Astrocyte of the cerebellum (primary cell): ENCODE measurements around the gene CACNA2D3.
A peak's percentile ranks its signal among the peaks of the same experiment; 100 is the strongest.

Experiments
- DNase-seq: peaks from one replicate; pipeline ENCODE4 v3.0.0-alpha.2; 2011; ENCODE audit warnings: low read depth
- H3K4me3 ChIP-seq: 2 replicates; pipeline ENCODE4 v1.5.1; 2011; ENCODE audit warnings: mild to moderate bottlenecking, low read depth, low read length, moderate library complexity
- in situ Hi-C: cut with HindIII; loops from 2 replicates; pipeline ENCODE4 v1.10.0; 2017; ENCODE audit warnings: low sequenced_read_pairs
- TF ChIP-seq, protein P1 (sequence below): IDR thresholded peaks from 2 replicates; pipeline ENCODE4 v1.5.1; 2012; ENCODE audit warnings: low read length, low read depth, moderate library complexity, mild to moderate bottlenecking; ENCODE audit errors: missing control alignments

The CACNA2D3 gene

DNA sequence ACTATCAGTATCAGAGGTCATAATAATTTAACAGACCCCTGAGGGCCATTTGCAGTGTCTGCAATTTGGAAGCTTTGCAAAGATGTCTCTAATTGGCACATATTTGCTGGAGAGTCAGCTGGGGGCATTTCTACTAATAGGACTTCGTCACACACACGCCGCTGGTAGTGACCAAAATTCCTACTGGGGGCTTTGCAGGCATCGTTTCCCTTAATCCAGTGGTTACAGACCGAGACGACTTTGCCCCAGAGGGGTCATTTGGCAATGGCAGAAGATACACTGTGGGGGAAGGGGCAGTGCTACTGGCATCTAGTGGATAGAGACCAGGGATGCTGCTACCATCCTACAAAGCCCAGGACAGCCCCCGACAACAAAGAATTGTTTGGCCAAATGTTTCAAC lies 956.5 kb downstream of the CACNA2D3 start:
- TF ChIP-seq, protein P1, sequence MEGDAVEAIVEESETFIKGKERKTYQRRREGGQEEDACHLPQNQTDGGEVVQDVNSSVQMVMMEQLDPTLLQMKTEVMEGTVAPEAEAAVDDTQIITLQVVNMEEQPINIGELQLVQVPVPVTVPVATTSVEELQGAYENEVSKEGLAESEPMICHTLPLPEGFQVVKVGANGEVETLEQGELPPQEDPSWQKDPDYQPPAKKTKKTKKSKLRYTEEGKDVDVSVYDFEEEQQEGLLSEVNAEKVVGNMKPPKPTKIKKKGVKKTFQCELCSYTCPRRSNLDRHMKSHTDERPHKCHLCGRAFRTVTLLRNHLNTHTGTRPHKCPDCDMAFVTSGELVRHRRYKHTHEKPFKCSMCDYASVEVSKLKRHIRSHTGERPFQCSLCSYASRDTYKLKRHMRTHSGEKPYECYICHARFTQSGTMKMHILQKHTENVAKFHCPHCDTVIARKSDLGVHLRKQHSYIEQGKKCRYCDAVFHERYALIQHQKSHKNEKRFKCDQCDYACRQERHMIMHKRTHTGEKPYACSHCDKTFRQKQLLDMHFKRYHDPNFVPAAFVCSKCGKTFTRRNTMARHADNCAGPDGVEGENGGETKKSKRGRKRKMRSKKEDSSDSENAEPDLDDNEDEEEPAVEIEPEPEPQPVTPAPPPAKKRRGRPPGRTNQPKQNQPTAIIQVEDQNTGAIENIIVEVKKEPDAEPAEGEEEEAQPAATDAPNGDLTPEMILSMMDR: no peak
- in situ Hi-C loops: no loop called here
- no peak overlapping the region for H3K4me3 ChIP-seq
- no peak for DNase-seq

- in situ Hi-C loops: no loop called here
- no peak overlapping the region for H3K4me3 ChIP-seq
- TF ChIP-seq, protein P1: no peak
- DNase-seq: no peak
Measured at GRCh38 chr3:55085231-55085630, 962.9 kb downstream of the CACNA2D3 start.

- in situ Hi-C loops: no loop called here
- DNase-seq: peak; percentile 26
- TF ChIP-seq, protein P1: no peak
- no peak overlapping the region for H3K4me3 ChIP-seq
Measured at GRCh38 chr3:55089211-55089610, 966.9 kb downstream of the CACNA2D3 start.

GRCh38 chr3:55090291-55090690 lies 967.9 kb downstream of the CACNA2D3 start:
- no peak for DNase-seq
- in situ Hi-C loops: no loop called here
- H3K4me3 ChIP-seq: no peak overlapping the region
- TF ChIP-seq, protein P1: no peak

DNA sequence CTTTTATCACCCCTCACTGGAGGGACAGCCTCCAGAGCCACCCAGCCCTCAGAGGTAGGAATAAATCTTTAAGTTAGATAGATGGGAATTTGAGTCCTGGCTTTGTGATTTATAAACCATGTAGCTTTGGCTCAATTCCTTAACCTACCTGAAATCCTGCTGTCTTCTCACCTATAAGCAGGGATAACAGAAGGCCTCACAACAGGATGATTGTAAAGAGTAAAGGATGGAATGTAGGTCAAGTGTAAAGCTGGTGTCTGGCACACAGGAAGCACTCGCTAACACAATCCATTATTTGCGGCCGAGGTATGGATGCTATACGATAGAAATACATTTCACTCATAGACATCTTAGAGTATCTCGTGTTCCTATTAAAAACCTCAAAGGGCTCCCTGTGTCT lies 968.4 kb downstream of the CACNA2D3 start:
- in situ Hi-C loops: no loop called here
- no peak overlapping the region for H3K4me3 ChIP-seq
- TF ChIP-seq, protein P1: no peak
- DNase-seq: no peak

GRCh38 chr3:55091381-55092225 lies 969.3 kb downstream of the CACNA2D3 start:
- DNase-seq: peak; percentile 52
- TF ChIP-seq, protein P1: no peak
- in situ Hi-C loops: no loop called here
- H3K4me3 ChIP-seq: no peak overlapping the region

DNA sequence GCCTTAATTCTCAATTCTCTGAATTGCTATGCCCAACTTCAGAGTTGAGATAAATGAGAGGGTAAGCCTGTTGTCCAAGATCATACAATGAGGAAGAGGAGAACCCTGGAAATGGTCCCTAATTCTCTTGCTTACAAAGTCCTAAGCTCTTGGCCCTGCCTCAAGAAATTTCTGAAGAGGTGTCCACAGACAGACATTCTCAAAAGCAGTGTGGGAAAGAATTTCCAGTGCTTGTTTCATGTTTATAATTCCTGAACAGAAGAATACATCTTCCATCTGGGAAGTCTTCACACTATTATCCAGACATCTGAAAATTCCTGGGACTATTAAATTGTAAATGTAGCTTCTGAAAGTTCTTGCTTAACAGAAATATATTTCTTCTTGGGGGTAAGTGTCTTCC lies 972.3 kb downstream of the CACNA2D3 start:
- no peak overlapping the region for H3K4me3 ChIP-seq
- in situ Hi-C loops: no loop called here
- TF ChIP-seq, protein P1: no peak
- no peak for DNase-seq
